Stimulated activated CD8-positive, alpha-beta memory T cell treated with anti-CD3 and anti-CD28 coated beads, Interleukin-2, amount 100 ng/mL, for 48 hours (primary cell): ENCODE data around the gene STXBP1.

Experiments used
- DNase-seq, 2 donors: peaks; one replicate each; pipeline ENCODE4 v3.0.0-alpha.2; 2020; ENCODE audit warnings: low read depth in 2 of 2

STXBP1 gene

DNA sequence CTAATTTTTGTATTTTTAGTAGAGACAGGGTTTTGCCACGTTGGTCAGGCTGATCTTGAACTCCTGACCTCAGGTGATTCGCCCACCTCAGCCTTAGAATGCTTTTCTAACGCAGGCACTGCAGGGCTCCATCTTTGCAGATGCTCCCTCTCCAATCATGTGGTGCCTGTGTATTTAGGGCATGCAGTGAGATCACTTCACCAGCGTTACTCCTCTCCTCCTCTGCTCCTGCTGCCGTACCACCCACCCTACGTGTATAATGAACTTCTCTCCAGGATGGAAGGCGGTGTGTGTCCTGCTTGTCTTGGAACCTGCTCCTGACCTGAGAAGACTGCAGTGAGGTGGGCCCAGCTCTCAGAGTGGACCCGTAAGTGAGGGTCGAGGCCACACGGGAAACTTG is 81.1 kb downstream of the STXBP1 start:
- DNase-seq = no peak

DNA sequence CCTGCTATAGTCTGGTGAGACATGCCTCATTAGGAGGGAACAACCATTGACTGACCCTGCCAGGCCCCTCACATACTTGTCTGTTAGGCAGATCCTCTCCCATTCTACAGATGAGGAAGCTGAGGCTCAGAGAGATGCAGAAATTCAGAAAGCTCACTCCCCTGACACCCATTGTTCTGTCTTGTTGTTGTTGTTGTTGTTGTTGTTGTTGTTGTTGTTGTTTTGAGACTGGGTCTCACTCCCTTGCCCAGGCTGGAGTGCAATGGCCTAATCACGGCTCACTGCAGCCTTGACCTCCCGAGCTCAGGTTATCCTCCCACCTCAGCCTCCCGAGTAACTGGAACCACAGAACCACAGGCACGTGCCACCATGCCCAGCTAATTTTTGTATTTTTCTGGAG is 81.6 kb downstream of the STXBP1 start:
- DNase-seq = no peak

DNA sequence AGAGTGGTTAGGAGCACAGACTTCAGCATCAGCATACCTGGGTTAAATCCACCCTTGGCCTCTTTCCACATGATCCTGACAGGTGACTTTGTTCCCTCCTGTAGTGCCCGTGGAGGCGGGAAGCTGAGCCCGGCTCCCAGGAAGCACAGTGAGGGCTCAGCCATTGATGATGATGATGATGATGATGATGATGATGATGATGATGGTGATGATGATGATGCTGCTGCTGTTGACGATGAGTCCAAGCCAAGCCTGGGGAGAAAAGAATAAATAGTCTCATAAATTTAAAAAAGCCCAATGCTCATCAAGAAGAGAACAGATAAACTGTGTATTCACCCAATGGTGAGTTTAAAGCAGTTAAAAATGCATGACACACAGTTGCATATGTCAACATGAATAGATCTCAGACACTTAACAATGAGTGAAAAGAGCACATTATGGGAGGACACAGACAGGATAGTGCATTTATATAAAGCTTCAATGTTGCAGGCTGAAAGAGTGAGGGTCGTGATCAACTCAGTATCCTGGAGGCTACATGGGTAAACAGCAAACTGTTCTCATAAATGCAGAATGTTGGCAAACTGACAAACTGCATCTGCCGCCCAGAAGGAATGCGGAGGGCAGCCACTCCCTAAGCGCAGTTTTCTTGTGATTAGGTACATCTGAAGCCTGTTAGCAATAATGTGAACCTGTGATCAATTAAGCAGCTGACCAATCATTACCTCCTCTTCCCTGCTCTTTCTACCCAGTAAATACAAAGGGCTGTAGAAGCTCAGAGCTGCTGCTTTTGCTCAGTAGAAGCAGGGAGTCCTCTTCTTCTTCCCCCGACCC is 83.0 kb downstream of the STXBP1 start:
- DNase-seq = no peak

GRCh38 chr9:127697575-127697974 is 85.5 kb downstream of the STXBP1 start:
- DNase-seq = no peak

DNA sequence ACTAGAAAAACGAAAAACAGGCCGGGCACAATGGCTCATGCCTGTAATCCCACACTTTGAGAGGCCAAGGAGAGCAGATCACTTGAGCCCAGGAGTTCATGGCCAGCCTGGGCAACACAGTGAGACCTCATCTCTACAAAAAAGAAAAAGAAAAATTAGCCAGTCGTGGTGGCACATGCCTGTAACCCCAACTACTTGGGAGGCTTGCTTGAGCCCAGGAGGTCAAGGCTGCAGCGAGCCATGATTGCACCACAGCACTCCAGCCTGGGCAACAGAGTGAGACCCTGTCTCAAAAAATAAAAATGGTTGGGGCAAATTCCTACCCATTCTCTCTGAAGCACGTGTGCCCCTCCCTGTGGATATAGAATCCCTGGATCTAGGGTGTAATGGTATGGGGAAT is 86.3 kb downstream of the STXBP1 start:
- DNase-seq = no peak

DNA sequence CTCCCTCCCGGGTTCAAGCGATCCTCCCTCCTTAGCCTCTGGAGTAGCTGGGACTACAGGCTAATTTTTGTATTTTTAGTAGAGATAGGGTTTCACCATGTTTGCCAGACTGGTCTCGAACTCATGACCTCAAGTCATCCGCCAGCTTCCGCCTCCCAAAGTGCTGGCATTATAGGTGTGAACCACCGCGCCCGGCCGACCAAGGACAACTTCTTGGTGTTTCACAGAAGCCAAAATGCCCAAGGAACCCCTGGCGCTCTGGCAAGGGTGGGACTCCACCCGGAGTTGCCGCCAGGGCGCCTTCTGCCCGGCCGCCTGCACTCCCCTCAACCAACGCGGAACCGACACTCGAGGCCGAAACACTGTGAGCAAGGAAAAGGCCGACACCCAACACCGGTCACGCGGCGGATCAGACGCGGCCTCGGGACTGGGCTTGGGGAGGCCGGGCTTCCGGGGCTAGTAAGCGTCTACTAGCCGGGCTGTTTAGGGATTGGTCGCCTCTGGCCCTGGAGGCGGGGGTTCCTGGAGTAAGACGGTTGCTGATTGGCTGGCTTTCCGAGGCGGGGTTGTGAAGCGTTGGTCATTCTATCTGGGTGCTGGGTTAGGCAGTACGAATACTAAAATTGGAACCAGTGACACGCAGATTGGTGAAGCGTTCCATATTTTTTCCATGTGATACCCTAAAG is 87.1 kb downstream of the STXBP1 start:
- peak; percentile 71 to 85 for DNase-seq

DNA sequence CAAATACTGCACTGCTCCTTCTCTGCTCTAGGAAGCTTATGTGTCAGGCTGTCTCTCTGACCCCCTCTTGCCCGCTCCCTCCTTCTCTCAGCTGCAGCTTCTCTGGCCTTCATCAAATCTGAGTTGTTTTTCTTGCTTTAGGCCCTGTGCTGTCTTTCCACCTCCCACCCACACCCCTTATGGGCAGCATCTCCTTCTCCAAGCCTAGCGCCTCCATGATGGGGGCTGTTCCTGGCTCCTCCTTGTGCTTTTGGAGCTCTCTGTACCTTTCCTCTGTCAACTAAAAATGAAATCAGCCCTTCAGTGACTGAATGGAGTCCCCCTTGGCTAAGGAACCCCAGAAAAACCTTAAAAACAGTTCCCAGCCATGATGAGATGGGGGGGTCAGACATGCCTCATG is 88.1 kb downstream of the STXBP1 start:
- no peak for DNase-seq

GRCh38 chr9:127700594-127701255 is 88.6 kb downstream of the STXBP1 start:
- DNase-seq = no peak

- no peak for DNase-seq
Measured at GRCh38 chr9:127703289-127703946, 91.3 kb downstream of the STXBP1 start.

GRCh38 chr9:127705577-127706379 is 93.7 kb downstream of the STXBP1 start:
- DNase-seq = no peak

- no peak for DNase-seq
Measured at GRCh38 chr9:127706836-127707241, 94.8 kb downstream of the STXBP1 start, which contains the start of gene CFAP157. Gene CFAP157, plus strand, starts transcription at chr9:127706988. Its CDS starts 44 bp downstream, at chr9:127707032.

DNA sequence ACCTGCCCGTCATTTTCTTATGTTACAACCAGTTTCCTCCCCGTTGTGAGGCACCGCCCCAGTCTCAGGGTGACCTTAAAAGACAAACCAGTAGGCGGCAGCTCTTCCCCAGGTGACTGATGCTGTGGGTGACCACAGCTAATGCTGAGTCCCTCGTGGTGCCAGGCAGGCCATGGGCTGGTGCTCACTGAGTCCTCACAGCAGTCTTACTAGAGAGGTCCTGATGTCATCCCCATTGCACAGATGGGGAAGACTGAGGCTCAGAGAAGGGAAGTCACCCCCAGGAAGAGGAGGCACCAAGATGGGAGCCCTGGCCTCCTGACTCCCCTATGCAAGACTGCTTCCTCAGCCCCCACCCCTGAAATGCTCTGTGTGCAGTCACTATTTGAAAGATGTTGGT is 95.7 kb downstream of the STXBP1 start:
- DNase-seq = peak in 1 of 2 donors; percentile 12

- DNase-seq = no peak
Measured at GRCh38 chr9:127708952-127709587, 97.0 kb downstream of the STXBP1 start.

GRCh38 chr9:127710204-127710783 is 98.2 kb downstream of the STXBP1 start:
- no peak for DNase-seq

DNA sequence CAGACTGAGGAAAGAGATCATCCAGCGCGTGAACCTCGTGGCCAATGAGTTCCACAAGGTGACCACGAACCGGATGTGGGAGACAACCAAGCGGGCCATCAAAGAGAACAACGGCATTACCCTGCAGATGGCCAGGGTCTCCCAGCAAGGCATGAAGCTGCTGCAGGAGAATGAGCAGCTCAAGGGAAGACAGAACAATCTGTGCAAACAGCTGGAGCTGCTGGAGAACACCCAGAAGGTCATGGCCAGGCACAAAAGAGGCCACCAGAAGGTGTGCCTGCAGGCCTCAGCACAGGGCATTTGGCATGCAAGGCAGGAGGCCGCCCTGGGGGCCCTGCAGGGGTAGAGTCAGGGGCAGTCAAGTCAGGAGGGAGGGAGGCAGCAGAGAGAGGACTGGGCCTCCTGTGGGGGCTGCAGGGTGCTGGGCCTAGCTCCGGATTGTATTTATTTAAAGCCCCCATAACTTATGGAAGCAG is 99.2 kb downstream of the STXBP1 start:
- DNase-seq = no peak

DNA sequence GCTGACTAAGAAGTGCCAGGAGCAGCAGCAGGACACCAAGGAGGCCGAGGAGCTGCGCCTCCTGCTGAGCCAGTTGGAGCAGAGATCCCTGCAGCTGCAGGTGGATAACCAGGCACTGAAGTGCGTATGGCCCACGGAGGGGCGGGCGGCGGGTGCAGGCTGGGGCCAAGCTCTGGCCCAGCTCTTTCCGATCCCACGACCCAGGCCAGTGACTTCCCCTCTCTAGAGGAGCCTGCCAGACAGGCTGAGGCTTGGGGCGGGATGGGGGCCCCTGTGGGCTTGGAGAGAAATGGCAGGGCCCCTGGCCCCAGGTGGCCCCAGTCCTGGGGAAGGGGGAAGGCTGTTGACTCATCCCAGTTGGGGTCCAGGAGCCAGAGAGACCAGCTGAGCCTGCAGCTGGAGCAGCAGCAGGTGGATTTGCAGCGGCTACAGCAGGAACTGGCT is 99.8 kb downstream of the STXBP1 start:
- DNase-seq = no peak

GRCh38 chr9:127712371-127712770 is 100.3 kb downstream of the STXBP1 start:
- DNase-seq = no peak

DNA sequence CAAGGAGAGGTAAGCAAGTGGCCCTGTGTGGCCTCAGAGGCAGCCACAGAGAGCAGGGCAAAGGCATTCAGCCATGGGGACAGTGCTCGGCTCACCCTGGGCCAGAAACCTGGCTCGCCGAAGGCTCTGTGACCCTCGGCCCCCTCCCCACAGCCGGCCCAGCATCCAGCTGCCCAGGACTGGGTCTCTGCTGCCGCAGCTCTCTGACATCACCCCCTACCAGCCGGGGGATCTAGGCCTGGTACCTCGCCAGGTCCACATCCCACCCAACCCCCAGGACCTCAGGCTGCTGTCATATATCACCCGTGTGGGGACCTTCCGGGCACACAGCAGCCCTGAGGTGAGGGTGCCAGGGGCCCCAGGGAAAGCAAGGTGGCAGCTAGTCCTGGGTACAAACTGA is 100.8 kb downstream of the STXBP1 start:
- DNase-seq = no peak

DNA sequence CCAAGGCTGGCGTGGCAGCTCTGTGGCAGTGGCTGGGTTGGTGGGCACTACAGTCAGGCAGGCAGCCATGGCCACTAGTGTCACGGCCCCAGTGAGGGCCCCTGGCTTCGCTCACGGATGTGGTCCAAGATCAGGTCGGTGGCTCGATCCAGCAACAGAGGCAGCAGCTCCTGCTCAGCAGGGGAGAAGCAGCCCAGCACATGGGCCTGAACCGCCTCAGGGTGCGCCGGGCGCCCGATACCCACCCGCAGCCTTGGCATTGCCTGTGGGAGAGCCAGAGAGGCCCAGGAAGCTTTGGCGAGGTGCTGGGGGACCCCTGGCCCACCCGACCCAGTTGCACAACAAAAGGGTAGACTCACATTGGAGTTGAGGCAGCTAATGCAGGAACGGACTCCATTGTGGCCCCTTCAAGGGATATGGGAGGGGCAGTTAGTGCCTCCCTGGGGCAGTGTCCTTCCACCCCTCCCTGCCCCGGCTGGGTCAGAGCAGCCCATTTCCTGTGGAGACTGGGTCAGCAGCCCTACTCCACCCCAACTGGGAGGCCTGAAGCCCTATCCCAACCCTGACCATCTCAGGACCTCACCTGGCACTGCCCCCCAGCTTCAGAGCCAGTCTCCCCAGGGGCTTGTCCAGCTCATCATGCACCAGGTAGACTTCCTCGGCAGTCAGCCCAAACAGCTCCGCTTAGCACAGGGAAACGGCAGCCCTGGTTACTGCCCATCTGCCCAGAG is 102.1 kb downstream of the STXBP1 start:
- no peak for DNase-seq
